Fibroblast of lung (primary cell): ENCODE data around the gene CCT8L2. TPM values are rescaled to one million over a fixed set of nuclear protein-coding genes. Genes with fewer than 3 reads are reported as not detected.
"Not testable (repeated sequence)": the region's sequence is repeated elsewhere in the genome, so short reads cannot be mapped to it uniquely, and the experiment has no call there.

ENCODE experiments used
- DNase-seq, 2 donors: peaks; one replicate each; pipeline versions ENCODE4 v3.0.0 to v3.0.0-alpha.2; 2010; ENCODE audit warnings: low read depth in 2 of 2
- H2AFZ ChIP-seq: 2 replicates; pipeline ENCODE4 v1.5.1; 2012; ENCODE audit warnings: low read length, control low read depth, inconsistent platforms
- H3K27ac ChIP-seq: 2 replicates; pipeline ENCODE4 v1.5.1; 2011; ENCODE audit warnings: low read length, control low read depth; ENCODE audit not compliant: insufficient read depth
- H3K27me3 ChIP-seq: 2 replicates; pipeline ENCODE4 v1.5.1; 2011; ENCODE audit warnings: mild to moderate bottlenecking, low read length; ENCODE audit not compliant: control insufficient read depth, insufficient read depth
- H3K36me3 ChIP-seq: 2 replicates; pipeline ENCODE4 v1.5.1; 2011; ENCODE audit warnings: low read length; ENCODE audit not compliant: control insufficient read depth, insufficient read depth
- H3K4me1 ChIP-seq: 2 replicates; pipeline ENCODE4 v1.5.1; 2011; ENCODE audit warnings: low read length; ENCODE audit not compliant: control insufficient read depth, insufficient read depth; ENCODE audit errors: extremely low read depth
- H3K4me2 ChIP-seq: 2 replicates; pipeline ENCODE4 v1.5.1; 2011; ENCODE audit warnings: low read length, control low read depth; ENCODE audit not compliant: insufficient read depth; ENCODE audit errors: extremely low read depth
- H3K4me3 ChIP-seq, 4 experiments: fragments of 200-600 bp in 1 of 4; sonication (generic) in 1 of 4; replicated peaks in 1 of 4; 2 replicates each; pipeline ENCODE4 v1.5.1; 2011 to 2016; ENCODE audit warnings: low read length in 4 of 4, low read depth in 3 of 4, mild to moderate bottlenecking in 3 of 4, control low read depth in 2 of 4, inconsistent platforms in 1 of 4, mixed read lengths in 1 of 4; ENCODE audit not compliant: insufficient read depth in 1 of 4; ENCODE audit errors: control extremely low read depth in 1 of 4
- H3K79me2 ChIP-seq: 2 replicates; pipeline ENCODE4 v1.5.1; 2012; ENCODE audit warnings: mild to moderate bottlenecking, low read length, inconsistent platforms; ENCODE audit not compliant: control insufficient read depth, insufficient read depth
- H3K9ac ChIP-seq: 2 replicates; pipeline ENCODE4 v1.5.1; 2011; ENCODE audit warnings: mild to moderate bottlenecking, low read length, control low read depth; ENCODE audit not compliant: insufficient read depth
- H3K9me3 ChIP-seq: 2 replicates; pipeline ENCODE4 v1.5.1; 2012; ENCODE audit warnings: low read depth, low read length; ENCODE audit not compliant: control insufficient read depth, insufficient read depth
- H4K20me1 ChIP-seq: 2 replicates; pipeline ENCODE4 v1.5.1; 2011; ENCODE audit warnings: low read length; ENCODE audit not compliant: control insufficient read depth, insufficient read depth; ENCODE audit errors: extremely low read depth
- EZH2 ChIP-seq: IDR thresholded peaks from 2 replicates; pipeline ENCODE4 v1.5.1; 2012; ENCODE audit warnings: low read length, control low read depth, mild to moderate bottlenecking; ENCODE audit errors: missing control alignments
- polyA plus RNA-seq, 2 donors: library from polyadenylated mRNA; depleted of rRNA in 1 of 2; stranded (reverse) in 1 of 2; unstranded in 1 of 2; fragments of >200 nt; gene quantifications; 2 replicates each; pipeline ENCODE4 v1.2.1, GENCODE V29; 2011 to 2012; ENCODE audit warnings: missing spikeins in 1 of 2
- total RNA-seq: library from RNA; depleted of rRNA; stranded (reverse); fragments of >200 nt; gene quantifications from 2 replicates; pipeline ENCODE4 v1.2.1, GENCODE V29; 2014
- TF ChIP-seq, protein P1 (sequence below), 2 donors: IDR thresholded peaks in 1 of 2; conservative IDR thresholded peaks in 1 of 2; 1 replicate in 1 of 2; 2 replicates in 1 of 2; pipeline ENCODE4 v1.5.1; 2011 to 2012; ENCODE audit warnings: low read length in 2 of 2, control low read depth in 1 of 2, inconsistent platforms in 1 of 2, low read depth in 1 of 2, mild to moderate bottlenecking in 1 of 2

CCT8L2 gene
- total and polyA plus RNA-seq, 2 donors (not counting 1 experiment from before 2014, with no cell fraction given) = not detected

DNA sequence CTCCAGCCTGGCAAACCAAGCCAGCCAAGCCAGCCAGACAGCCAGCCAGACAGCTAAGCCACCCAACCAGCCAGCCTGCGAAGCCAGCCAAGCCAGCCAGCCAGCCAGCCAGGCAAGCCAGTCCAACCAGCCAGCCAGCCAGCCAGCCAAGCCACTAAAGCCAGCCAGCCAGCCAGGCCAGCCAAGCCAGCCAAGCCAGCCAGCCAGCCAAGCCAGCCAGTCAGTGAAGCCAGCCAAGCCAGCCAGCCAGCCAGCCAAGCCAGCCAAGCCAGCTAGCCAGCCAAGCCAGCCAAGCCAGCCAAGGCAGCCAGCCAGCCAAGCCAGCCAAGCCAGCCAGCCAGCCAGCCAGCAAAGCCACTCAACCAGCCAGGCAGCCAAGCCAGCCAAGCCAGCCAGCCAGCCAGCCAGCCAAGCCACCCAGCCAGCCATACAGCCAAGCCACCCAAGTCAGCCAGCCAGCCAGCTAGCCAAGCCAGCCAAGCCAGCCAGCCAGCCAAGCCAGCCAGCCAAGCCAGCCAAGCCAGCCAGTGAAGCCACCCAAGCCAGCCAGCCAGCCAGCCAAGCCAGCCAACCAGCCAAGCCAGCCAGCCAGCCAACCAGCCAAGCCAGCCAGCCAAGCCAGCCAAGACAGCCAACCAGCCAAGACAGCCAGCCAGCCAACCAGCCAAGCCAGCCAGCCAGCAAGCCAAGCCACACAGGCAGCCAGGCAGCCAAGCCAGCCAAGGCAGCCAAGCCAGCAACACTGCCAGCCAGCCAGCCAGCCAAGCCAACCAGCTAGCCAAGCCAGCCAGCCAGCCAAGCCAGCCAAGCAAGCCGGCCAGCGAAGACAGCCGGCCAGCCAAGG, 29.7 kb downstream of the CCT8L2 start:
- no peak for DNase-seq
- no peaks in the 10 kb centered on the region for H3K27me3 ChIP-seq
- H3K36me3 ChIP-seq = no peaks in the 10 kb centered on the region
- H3K9ac ChIP-seq = no peak overlapping the region
- H3K4me2 ChIP-seq = no peak overlapping the region
- H3K4me3 ChIP-seq = no peak overlapping the region
- no peaks in the 10 kb centered on the region for H3K9me3 ChIP-seq
- no peaks in the 10 kb centered on the region for H3K79me2 ChIP-seq
- H3K4me1 ChIP-seq = no peaks in the 10 kb centered on the region
- no peaks in the 10 kb centered on the region for H4K20me1 ChIP-seq
- H2AFZ ChIP-seq = no peak overlapping the region
- no peak overlapping the region for H3K27ac ChIP-seq
- no peak for TF ChIP-seq EZH2
- TF ChIP-seq, protein P1, sequence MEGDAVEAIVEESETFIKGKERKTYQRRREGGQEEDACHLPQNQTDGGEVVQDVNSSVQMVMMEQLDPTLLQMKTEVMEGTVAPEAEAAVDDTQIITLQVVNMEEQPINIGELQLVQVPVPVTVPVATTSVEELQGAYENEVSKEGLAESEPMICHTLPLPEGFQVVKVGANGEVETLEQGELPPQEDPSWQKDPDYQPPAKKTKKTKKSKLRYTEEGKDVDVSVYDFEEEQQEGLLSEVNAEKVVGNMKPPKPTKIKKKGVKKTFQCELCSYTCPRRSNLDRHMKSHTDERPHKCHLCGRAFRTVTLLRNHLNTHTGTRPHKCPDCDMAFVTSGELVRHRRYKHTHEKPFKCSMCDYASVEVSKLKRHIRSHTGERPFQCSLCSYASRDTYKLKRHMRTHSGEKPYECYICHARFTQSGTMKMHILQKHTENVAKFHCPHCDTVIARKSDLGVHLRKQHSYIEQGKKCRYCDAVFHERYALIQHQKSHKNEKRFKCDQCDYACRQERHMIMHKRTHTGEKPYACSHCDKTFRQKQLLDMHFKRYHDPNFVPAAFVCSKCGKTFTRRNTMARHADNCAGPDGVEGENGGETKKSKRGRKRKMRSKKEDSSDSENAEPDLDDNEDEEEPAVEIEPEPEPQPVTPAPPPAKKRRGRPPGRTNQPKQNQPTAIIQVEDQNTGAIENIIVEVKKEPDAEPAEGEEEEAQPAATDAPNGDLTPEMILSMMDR (conservative IDR thresholded peaks at IDR 0.05 in 1 of 2, IDR thresholded peaks at IDR 0.05 in 1 of 2; ENCODE audit: low read depth in 1 of 2, low read length in 2 of 2) = no peak

DNA sequence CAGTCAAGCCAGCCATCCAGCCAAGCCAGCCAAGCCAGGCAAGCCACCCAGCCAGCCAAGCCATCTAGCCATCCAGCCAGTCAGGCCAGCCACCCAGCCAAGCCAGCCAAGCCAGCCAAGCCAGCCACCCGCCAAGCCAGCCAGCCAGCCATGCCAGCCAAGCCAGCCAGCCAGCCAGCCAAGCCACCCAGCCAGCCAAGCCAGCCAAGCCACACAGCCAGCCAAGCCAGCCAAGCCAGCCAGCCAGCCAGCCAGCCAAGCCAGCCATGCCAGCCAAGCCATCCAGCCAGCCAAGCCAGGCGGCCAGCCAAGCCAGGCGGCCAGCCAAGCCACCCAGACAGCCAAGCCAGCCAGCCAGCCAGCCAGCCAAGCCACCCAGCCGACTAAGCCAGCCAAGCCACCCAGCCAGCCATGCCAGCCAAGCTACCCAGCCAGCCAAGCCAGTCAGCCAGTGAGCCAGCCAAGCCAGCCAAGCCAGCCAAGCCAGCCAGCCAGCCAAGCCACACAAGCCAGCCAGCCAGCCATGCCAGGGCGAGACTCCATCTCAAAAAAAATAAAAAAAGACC, 31.4 kb downstream of the CCT8L2 start:
- not testable (repeated sequence) for H3K9me3 ChIP-seq, H3K79me2 ChIP-seq, H3K36me3 ChIP-seq, DNase-seq, H4K20me1 ChIP-seq, H2AFZ ChIP-seq, H3K27ac ChIP-seq, H3K4me3 ChIP-seq, H3K9ac ChIP-seq, H3K4me1 ChIP-seq, H3K4me2 ChIP-seq, H3K27me3 ChIP-seq

DNA sequence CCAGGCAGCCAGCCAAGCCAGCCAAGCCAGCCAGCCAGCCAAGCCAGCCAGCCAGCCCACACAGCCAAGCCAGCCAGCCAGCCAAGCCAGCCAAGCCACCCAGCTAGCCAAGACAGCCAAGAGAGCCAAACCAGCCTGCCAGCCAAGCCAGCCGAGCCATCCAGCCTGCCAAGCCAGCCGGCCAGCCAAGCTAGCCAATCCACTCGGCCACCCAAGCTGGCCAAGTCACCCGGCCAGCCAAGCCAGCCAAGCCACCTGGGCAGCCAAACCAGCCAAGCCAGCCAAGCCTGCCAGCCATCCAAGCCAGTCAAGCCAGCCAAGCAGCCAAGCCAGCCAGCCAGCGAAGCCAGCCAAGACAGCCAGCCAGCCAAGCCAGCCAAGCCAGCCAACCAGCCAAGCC, 32.0 kb downstream of the CCT8L2 start:
- not testable (repeated sequence) for H3K27ac ChIP-seq, H3K9me3 ChIP-seq, H4K20me1 ChIP-seq, H2AFZ ChIP-seq, H3K9ac ChIP-seq, DNase-seq, H3K36me3 ChIP-seq, H3K27me3 ChIP-seq, H3K4me1 ChIP-seq, H3K79me2 ChIP-seq, H3K4me3 ChIP-seq, H3K4me2 ChIP-seq

DNA sequence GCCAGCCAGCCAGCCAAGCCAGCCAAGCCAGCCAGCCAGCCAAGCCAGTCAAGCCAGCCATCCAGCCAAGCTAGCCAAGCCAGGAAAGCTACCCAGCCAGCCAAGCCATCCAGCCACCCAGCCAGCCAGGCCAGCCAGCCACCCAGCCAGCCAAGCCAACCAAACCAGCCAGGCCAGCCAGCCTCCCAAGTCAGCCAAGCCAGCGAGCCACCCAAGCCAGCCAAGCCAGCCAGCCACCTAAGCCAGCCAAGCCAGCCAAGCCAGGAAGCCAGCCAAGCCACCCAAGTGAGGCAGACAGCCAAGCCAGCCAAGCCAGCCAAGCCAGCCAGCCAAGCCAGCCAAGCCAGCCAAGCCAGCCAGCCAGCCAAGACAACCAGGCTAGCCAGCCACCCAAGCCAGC, 32.6 kb downstream of the CCT8L2 start:
- not testable (repeated sequence) for H3K36me3 ChIP-seq, H3K27me3 ChIP-seq, H4K20me1 ChIP-seq, H3K4me1 ChIP-seq, H3K4me2 ChIP-seq, H3K27ac ChIP-seq, H3K79me2 ChIP-seq, H2AFZ ChIP-seq, H3K4me3 ChIP-seq, H3K9me3 ChIP-seq, H3K9ac ChIP-seq, DNase-seq
